Immature natural killer cell (primary cell): ENCODE data around the gene DYDC1. TPM values are rescaled to one million over a fixed set of nuclear protein-coding genes. Genes with fewer than 3 reads are reported as not detected.
"Not testable (repeated sequence)": the region's sequence is repeated elsewhere in the genome, so short reads cannot be mapped to it uniquely, and the experiment has no call there.

Experiments used
- DNase-seq, 3 donors: peaks; one replicate each; pipeline ENCODE4 v3.0.0; 2022; ENCODE audit warnings: mixed read lengths in 1 of 3
- H3K27ac Mint-ChIP-seq, 6 donors: one replicate each; pipeline ENCODE4 v1.8.0; 2020; ENCODE audit warnings: mixed read lengths in 6 of 6, mild to moderate bottlenecking in 5 of 6, inconsistent platforms in 4 of 6, moderate library complexity in 3 of 6
- H3K27me3 Mint-ChIP-seq, 3 donors: one replicate each; pipeline ENCODE4 v1.8.0; 2020 to 2021; ENCODE audit warnings: low read depth in 3 of 3, mild to moderate bottlenecking in 3 of 3, mixed read lengths in 3 of 3, moderate library complexity in 3 of 3, inconsistent platforms in 1 of 3
- H3K36me3 Mint-ChIP-seq, 3 donors: one replicate each; pipeline ENCODE4 v1.8.0; 2020; ENCODE audit warnings: mixed read lengths in 3 of 3, inconsistent platforms in 2 of 3, mild to moderate bottlenecking in 2 of 3
- H3K4me1 Mint-ChIP-seq, 2 donors: one replicate each; pipeline ENCODE4 v1.8.0; 2020; ENCODE audit warnings: inconsistent platforms in 2 of 2, mild to moderate bottlenecking in 2 of 2, mixed read lengths in 2 of 2, moderate library complexity in 1 of 2
- H3K4me3 Mint-ChIP-seq, 5 donors: one replicate each; pipeline ENCODE4 v1.8.0; 2020; ENCODE audit warnings: mild to moderate bottlenecking in 5 of 5, mixed read lengths in 5 of 5, inconsistent platforms in 3 of 5, moderate library complexity in 3 of 5
- H3K9me3 Mint-ChIP-seq, 6 donors: one replicate each; pipeline ENCODE4 v1.8.0; 2020; ENCODE audit warnings: mild to moderate bottlenecking in 6 of 6, mixed read lengths in 6 of 6, inconsistent platforms in 4 of 6, moderate library complexity in 3 of 6
- polyA plus RNA-seq, 3 donors: library from polyadenylated mRNA; unstranded; fragments of 300-500 nt; fragmentation: Illumina TruSeq; gene quantifications; one replicate each; pipeline ENCODE4 v1.2.3, GENCODE V29; 2021

Gene DYDC1
- polyA plus RNA-seq, 3 donors from 2014 or later = not detected

DNA sequence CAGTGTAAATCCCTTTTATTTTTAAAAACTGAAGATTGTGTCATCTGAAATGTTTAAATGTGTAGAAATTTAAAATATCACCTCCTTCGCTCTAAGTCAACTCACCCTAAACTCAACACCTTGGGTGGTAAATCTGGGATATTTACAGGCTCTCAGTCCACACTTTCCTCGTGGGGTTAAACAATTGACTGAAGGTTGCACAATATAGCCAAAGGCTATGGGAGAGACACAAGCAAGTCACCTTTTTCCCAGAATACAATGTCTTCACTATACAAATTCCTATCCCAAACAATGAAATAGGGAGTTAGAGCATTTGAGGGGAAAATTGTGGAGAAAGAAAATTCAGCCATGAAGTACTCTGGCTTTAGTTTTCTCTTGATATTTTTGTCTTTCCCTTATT, 34.4 kb downstream of the DYDC1 start:
- Mint-ChIP-seq H3K4me1 (no peaks in the 10 kb centered on the region), H3K36me3 (no peaks in the 10 kb centered on the region), H3K9me3 (no peaks in the 10 kb centered on the region), H3K27ac (no peak overlapping the region), H3K4me3 (no peak overlapping the region), H3K27me3 (peaks cover 4 to 8% (median 6%) of the 10 kb centered on the region in 3 donors)
- no peak for DNase-seq

DNA sequence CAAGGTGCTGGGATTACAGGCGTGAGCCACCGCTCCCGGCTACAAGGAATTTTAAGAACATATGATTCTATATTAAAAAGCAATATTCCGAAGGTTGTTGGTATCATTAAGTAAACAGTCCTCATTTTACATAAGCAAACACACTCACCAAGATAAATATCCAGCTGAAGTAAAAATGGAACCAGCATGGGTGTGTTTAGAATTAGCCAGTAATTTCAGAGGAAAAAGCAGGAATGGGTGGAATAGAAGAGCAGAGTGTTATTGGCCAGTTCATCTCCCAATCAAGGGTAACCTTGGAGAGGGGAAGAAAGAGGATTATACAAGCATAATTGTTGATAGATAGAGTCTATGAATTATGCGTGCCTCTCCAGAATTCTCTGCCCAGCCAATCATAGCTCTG, 35.4 kb downstream of the DYDC1 start:
- Mint-ChIP-seq H3K27me3 (peaks cover 4 to 7% (median 6%) of the 10 kb centered on the region in 3 donors), H3K4me1 (no peaks in the 10 kb centered on the region), H3K36me3 (no peaks in the 10 kb centered on the region), H3K27ac (no peak overlapping the region), H3K4me3 (no peak overlapping the region), H3K9me3 (no peaks in the 10 kb centered on the region)
- no peak for DNase-seq

DNA sequence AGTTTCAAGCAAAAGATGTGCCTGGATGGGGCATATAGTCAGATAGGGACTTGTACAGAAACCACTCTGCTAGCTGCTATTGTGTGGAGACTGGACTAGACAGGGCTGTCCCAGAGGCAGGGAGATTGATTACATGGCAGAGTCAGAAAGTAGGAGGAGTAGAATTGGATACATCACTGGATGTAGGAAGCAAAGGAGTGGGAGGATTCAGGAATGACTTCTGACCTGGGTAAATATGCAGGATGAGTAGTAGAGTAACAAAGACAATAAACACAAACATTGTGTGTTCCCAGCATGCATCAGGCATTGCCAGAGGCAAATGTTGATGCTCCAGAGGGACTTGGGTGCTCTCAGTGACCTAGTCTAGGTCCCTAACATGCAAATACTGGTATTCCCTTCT, 36.2 kb downstream of the DYDC1 start:
- H3K27ac Mint-ChIP-seq = no peak overlapping the region
- H3K27me3 Mint-ChIP-seq = peaks cover 4 to 8% (median 6%) of the 10 kb centered on the region in 3 donors
- DNase-seq = no peak
- no peaks in the 10 kb centered on the region for H3K36me3 Mint-ChIP-seq
- no peak overlapping the region for H3K4me3 Mint-ChIP-seq
- H3K9me3 Mint-ChIP-seq = no peaks in the 10 kb centered on the region
- no peaks in the 10 kb centered on the region for H3K4me1 Mint-ChIP-seq

DNA sequence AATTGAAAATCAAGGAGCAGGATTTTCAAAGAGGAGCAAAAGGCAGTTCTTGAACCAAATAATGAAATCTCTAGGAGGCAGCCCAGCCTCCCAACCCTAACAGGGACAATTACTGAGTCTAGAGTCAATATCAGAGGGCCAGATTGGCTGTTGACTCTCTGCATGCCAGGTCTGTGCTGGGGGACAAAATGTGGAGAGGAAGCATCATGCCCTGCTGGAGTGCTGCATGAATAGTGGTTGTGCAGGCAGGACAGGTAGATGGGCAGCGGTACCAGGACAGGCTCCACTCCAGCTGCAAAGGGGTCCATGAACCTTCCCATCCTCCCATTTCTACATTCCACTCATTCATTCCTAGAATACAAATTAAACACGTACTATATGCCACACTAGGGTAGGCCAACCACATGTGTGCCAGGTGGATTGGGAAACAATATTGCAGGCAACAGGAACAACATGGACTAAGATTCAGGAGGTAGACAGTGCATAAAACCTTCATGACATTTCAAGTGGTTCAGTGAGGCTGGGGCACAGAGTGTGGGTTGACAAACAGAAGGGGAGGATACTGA, 36.7 kb downstream of the DYDC1 start:
- H3K4me3 Mint-ChIP-seq = no peak overlapping the region
- DNase-seq = no peak
- H3K9me3 Mint-ChIP-seq = no peaks in the 10 kb centered on the region
- H3K27ac Mint-ChIP-seq = no peak overlapping the region
- peaks cover 4 to 8% (median 6%) of the 10 kb centered on the region in 3 donors for H3K27me3 Mint-ChIP-seq
- H3K36me3 Mint-ChIP-seq = no peaks in the 10 kb centered on the region
- H3K4me1 Mint-ChIP-seq = no peaks in the 10 kb centered on the region

DNA sequence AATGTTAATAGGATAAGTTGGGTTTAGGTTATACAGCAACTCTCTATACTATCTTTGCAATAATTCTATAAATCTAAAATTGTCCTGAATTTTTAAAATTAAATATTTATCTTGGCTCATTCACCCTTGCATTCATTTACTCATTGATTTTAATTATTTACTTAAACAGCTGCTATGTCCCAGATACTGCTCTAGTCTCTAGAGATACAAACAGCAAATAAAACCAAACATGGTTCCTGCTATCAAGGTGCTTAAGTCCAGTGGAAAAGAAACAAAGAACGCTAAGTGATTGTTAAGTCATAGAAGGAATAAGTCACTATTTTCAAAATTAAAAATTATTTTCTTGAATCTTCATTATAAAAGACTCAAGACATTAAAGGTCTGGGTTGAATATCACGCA, 37.2 kb downstream of the DYDC1 start:
- Mint-ChIP-seq H3K27ac (no peak overlapping the region), H3K4me1 (no peaks in the 10 kb centered on the region), H3K36me3 (no peaks in the 10 kb centered on the region), H3K27me3 (peaks cover 4 to 8% (median 6%) of the 10 kb centered on the region in 3 donors), H3K4me3 (no peak overlapping the region), H3K9me3 (no peaks in the 10 kb centered on the region)
- DNase-seq = no peak

DNA sequence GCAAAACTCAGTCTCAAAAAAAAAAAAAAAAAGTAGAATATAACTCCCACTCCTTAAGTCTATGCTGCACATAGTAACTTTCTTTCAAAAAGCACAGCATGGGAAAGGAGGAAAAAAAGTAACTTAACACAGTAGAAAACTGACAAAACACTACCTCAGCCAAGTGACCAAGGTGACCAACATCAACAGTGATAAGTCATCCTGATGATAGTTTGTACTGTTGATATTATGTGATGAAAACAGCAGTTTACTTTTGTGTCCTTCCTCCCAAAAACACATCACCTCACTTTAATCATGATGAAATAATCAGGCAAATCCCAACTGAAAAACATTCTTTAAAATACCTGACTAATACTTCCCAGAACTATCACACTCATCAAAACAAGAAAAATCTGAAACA, 37.8 kb downstream of the DYDC1 start:
- DNase-seq = no peak
- Mint-ChIP-seq H3K36me3 (no peaks in the 10 kb centered on the region), H3K27ac (no peak overlapping the region), H3K27me3 (peaks cover 3 to 8% (median 4%) of the 10 kb centered on the region in 3 donors), H3K4me3 (no peak overlapping the region), H3K4me1 (no peaks in the 10 kb centered on the region), H3K9me3 (no peaks in the 10 kb centered on the region)

DNA sequence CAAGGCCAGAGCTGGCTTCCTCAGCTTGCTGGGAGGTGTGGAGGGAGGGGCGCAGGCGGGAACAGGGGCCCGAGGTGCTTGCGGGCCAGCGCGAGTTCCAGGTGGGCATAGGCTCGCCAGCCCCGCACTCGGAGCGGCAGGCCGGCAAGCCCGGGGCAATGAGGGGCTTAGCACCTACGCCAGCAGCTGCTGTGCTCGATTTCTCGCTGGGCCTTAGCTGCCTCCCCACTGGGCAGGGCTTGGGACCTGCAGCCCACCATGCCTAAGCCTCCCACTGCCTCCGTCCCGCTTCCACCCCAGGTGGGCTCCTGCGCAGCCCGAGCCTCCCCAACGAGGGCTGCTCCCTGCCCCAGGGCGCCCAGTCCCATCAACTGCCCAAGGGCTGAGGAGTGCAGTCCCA, 41.2 kb downstream of the DYDC1 start:
- H3K4me3 Mint-ChIP-seq = no peak overlapping the region
- no peaks in the 10 kb centered on the region for H3K36me3 Mint-ChIP-seq
- H3K27me3 Mint-ChIP-seq = peaks cover 2 to 8% (median 6%) of the 10 kb centered on the region in 3 donors
- no peaks in the 10 kb centered on the region for H3K4me1 Mint-ChIP-seq
- H3K27ac Mint-ChIP-seq = no peak overlapping the region
- H3K9me3 Mint-ChIP-seq = no peaks in the 10 kb centered on the region
- no peak for DNase-seq

DNA sequence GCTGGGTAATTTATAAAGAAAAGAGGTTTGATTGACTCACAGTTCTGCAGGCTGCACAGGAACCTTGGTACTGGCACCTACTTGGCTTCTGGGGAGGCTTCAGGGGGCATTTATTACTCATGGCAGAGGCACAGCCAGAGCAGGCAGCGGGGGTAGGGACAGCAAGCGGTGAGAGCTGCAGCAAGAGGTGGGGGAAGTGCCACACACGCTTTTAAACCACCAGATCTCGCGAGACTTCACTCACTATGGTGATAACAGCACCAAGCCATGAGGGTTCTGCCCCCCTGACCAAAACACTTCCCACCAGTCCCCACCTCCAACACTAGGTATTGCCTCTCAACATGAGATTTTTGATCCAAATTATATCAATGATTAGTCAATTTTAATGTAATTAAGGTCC, 43.0 kb downstream of the DYDC1 start:
- no peak for DNase-seq
- H3K4me3 Mint-ChIP-seq = no peak overlapping the region
- H3K36me3 Mint-ChIP-seq = no peaks in the 10 kb centered on the region
- no peak overlapping the region for H3K27ac Mint-ChIP-seq
- H3K9me3 Mint-ChIP-seq = no peaks in the 10 kb centered on the region
- H3K27me3 Mint-ChIP-seq = peaks cover 0 to 7% (median 5%) of the 10 kb centered on the region in 3 donors
- H3K4me1 Mint-ChIP-seq = no peaks in the 10 kb centered on the region

DNA sequence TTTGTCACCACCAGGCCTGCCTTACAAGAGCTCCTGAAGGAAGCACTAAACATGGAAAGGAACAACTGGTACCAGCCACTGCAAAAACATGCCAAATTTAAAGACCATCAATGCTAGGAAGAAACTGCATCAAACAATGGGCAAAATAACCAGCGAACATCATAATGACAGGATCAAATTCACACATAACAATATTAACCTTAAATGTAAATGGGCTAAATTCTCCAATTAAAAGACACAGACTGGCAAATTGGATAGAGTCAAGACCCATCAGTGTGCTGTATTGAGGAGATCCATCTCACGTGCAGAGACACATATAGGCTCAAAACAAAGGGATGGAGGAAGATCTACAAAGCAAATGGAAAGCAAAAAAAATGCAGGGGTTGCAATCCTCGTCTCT, 50.6 kb downstream of the DYDC1 start:
- H3K4me1 Mint-ChIP-seq, H3K9me3 Mint-ChIP-seq, H3K4me3 Mint-ChIP-seq, H3K27ac Mint-ChIP-seq, H3K36me3 Mint-ChIP-seq, DNase-seq: not testable (repeated sequence)
- H3K27me3 Mint-ChIP-seq = peaks cover 5 to 10% (median 9%) of the 10 kb centered on the region in 3 donors

DNA sequence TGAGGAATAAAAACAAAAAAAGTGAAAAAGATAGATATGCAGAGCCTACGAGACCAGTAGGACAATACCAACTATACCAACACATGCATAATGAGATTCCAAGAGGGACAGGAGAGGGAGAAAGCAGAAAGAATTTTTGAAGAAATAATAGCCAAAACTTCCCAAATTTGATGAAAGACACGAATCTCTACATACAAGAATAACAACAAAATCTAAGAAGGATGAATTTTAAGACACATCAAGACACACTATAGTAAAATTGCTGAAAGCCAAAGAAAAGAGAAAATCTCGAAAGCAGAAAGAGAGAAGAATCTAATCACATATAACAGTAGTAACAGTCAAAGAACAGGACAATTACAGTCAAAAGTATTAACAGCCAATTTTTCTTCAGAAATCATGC, 59.6 kb downstream of the DYDC1 start:
- no peak for DNase-seq
- Mint-ChIP-seq H3K27ac (no peak overlapping the region), H3K9me3 (peaks cover 0 to 29% (median 11%) of the 10 kb centered on the region in 6 donors), H3K27me3 (peaks cover 0 to 6% (median 5%) of the 10 kb centered on the region in 3 donors), H3K4me3 (no peak overlapping the region), H3K4me1 (no peaks in the 10 kb centered on the region), H3K36me3 (peaks cover 4 to 10% (median 6%) of the 10 kb centered on the region in 3 donors)

DNA sequence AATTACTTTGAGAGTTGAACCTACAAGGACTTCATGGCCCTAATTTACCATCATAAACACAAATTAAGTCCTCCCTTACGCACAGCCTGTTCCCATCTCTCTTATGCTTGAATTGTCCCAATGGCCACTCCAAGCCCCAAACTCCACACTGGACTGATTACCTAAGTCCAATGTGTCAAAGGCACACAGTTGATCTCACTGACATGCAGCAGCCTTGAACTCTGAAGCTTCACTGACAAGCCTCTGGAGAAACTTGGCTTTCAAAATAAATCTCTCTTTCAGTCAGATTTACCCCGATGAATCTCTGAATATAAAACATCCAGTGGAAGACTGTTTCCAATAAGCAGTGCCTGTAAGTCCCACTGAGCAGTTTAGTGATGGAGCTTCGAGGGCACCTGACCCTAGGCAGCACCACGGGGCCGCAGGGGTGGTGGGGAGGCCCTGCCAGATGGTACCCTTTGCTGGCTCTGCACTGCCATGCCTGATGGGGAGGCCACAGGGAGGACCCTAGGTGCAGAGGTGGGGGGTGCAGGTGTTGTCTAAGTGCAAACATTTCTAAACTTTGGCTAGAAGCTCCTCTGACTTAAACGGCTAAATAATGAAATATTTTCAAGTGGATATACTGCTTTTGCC, 63.8 kb downstream of the DYDC1 start:
- Mint-ChIP-seq H3K9me3 (peaks cover 0 to 9% (median 4%) of the 10 kb centered on the region in 6 donors), H3K27me3 (peaks cover 2 to 6% (median 5%) of the 10 kb centered on the region in 3 donors), H3K36me3 (peaks cover 0 to 6% (median 4%) of the 10 kb centered on the region in 3 donors), H3K4me3 (no peak overlapping the region), H3K27ac (no peak overlapping the region), H3K4me1 (no peaks in the 10 kb centered on the region)
- no peak for DNase-seq

DNA sequence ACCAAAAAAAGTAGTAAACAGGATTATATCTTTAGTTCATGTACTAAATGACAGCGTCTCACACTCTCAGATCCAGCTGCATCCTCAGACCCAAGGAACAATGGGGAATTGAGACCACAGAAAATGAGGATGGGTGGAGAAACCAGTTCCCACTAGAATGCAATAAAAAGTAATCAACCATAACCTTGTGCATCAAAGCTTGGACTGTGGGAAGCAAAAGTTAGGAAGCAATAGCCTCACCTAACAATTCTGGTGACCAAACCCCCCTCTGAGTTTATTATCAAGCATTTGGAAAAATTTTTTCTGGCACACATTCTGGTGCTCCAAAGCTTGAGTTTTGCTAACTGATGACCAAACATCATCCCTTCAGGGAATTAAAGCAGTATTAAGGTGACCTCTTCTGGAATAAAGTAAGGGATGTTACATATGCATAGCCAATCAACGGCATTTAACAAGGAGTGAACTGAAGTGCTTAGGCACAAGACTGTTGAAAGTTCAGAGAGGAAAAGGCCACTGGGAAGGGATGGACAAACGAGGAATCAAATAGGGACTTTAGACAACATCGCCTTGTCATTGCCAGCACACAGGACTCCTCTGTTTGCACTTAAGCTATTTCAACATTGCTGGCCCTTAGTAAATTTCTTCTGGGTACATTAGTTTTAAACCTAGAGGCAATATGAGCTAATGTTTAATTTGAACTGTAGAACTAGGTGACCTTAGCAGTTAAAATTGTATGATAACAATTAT, 65.9 kb downstream of the DYDC1 start:
- no peaks in the 10 kb centered on the region for H3K9me3 Mint-ChIP-seq
- no peak for DNase-seq
- no peak overlapping the region for H3K4me3 Mint-ChIP-seq
- H3K27ac Mint-ChIP-seq = no peak overlapping the region
- H3K27me3 Mint-ChIP-seq = peaks cover 2 to 10% (median 5%) of the 10 kb centered on the region in 3 donors
- peaks cover 0 to 4% (median 0%) of the 10 kb centered on the region in 3 donors for H3K36me3 Mint-ChIP-seq
- no peaks in the 10 kb centered on the region for H3K4me1 Mint-ChIP-seq

DNA sequence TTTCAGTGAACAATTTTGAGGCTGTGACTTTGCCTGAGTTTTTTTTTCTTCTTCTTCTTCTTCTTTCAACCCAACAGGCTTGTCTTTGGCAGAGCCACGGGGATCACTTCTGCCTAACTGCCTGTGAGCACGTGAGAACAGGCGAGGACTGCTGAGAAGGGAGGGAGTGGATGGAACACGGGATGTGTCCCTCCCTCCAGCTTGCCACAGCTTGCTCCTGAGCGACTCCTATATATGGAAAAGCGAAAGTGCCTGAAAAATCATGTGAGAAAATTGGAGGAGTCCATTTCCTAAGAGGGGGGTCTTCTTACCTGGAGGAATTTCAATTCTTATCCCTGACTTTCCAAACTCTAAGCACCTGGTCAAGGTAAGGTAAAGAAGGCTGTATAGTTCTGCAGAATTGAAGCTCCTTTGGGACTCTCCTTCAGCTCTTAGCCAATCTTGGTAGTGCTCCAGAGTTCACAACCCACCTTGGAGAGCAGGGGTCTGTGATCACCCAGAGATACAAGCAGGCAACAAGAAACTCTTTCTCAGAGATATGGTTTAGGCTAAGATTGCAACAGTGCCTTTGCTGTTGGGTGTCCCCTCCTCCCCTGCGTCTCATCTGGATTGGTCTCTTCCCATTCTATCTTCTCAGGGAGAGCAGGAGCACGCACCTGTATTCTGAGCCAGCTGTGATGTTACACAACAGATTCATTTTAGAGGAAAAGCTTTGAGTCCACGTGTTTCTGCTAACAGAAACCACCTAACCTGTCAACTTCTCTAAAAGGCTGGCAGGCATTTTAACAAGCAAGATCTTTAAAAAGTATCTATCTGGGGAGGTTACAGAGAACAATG, 66.9 kb downstream of the DYDC1 start, which contains the start of gene MAT1A:
Gene MAT1A, minus strand, starts transcription at position 208 of the 837 bp plus-strand sequence. CDS start 235 bp downstream, outside the sequence.
- no peak within 1 kb of the TSS for H3K4me3 Mint-ChIP-seq
- H3K27me3 Mint-ChIP-seq = peaks cover 2 to 10% (median 5%) of the 10 kb centered on the region in 3 donors
- no peaks in the 10 kb centered on the region for H3K4me1 Mint-ChIP-seq
- no peak for DNase-seq
- no peaks in the 10 kb centered on the region for H3K9me3 Mint-ChIP-seq
- H3K36me3 Mint-ChIP-seq = peaks cover 0 to 4% (median 0%) of the 10 kb centered on the region in 3 donors
- H3K27ac Mint-ChIP-seq = no peak within 1 kb of the TSS
